Loucy (cell line): ENCODE data around the gene MAP1LC3C.

ENCODE experiments used
- H2AFZ ChIP-seq: fragments of 200-600 bp; sonication (generic); 2 replicates; pipeline ENCODE4 v1.6.0; 2016; ENCODE audit warnings: antibody characterized with exemption, mild to moderate bottlenecking, low read length, moderate library complexity
- H3F3A ChIP-seq: fragments of 200-600 bp; 2 replicates; pipeline ENCODE4 v1.6.0; 2016; ENCODE audit warnings: antibody characterized with exemption, low read depth, mild to moderate bottlenecking
- H3K27me3 ChIP-seq: fragments of 200-600 bp; sonication (generic); 2 replicates; pipeline ENCODE4 v1.6.1; 2014; ENCODE audit warnings: low read length, mild to moderate bottlenecking; ENCODE audit not compliant: insufficient read depth, poor library complexity, severe bottlenecking
- H3K36me3 ChIP-seq: fragments of 200-600 bp; sonication (generic); 2 replicates; pipeline ENCODE4 v1.6.1; 2016; ENCODE audit warnings: low read length; ENCODE audit not compliant: insufficient read depth
- H3K4me1 ChIP-seq: fragments of 200-600 bp; sonication (generic); 2 replicates; pipeline ENCODE4 v1.5.1; 2014; ENCODE audit warnings: low read length, mild to moderate bottlenecking; ENCODE audit not compliant: insufficient read depth, poor library complexity, severe bottlenecking
- H3K4me2 ChIP-seq: fragments of 200-600 bp; sonication (generic); 2 replicates; pipeline ENCODE4 v1.6.0; 2014; ENCODE audit warnings: antibody characterized with exemption, low read length, low read depth, mild to moderate bottlenecking; ENCODE audit not compliant: poor library complexity, severe bottlenecking
- H3K4me3 ChIP-seq: fragments of 200-600 bp; sonication (generic); 2 replicates; pipeline ENCODE4 v1.5.1; 2014; ENCODE audit warnings: low read length, mild to moderate bottlenecking, mixed read lengths; ENCODE audit not compliant: poor library complexity, severe bottlenecking
- H3K79me2 ChIP-seq: fragments of 200-600 bp; sonication (generic); 2 replicates; pipeline ENCODE4 v1.6.1; 2014; ENCODE audit warnings: low read length; ENCODE audit not compliant: insufficient read depth
- H3K9ac ChIP-seq: fragments of 200-600 bp; sonication (generic); 2 replicates; pipeline ENCODE4 v1.6.0; 2014; ENCODE audit warnings: mild to moderate bottlenecking, low read depth, low read length, moderate library complexity; ENCODE audit not compliant: poor library complexity, severe bottlenecking
- H3K9me2 ChIP-seq: fragments of 200-600 bp; sonication (generic); replicated peaks from 2 replicates; pipeline ENCODE4 v1.6.1; 2016; ENCODE audit warnings: low read depth, low read length, mixed read lengths
- H3K9me3 ChIP-seq: fragments of 200-600 bp; sonication (generic); 2 replicates; pipeline ENCODE4 v1.6.1; 2014; ENCODE audit warnings: mild to moderate bottlenecking, antibody characterized with exemption, low read length, low read depth; ENCODE audit not compliant: insufficient read depth
- H4K20me1 ChIP-seq: fragments of 200-600 bp; sonication (generic); 2 replicates; pipeline ENCODE4 v1.6.0; 2014; ENCODE audit warnings: antibody characterized with exemption, low read length, mild to moderate bottlenecking; ENCODE audit not compliant: insufficient read depth, poor library complexity, severe bottlenecking
- EZH2phosphoT487 ChIP-seq: fragments of 200-600 bp; IDR thresholded peaks from 2 replicates; pipeline ENCODE4 v1.6.1; 2018; ENCODE audit warnings: antibody characterized with exemption, mild to moderate bottlenecking, moderate library complexity, borderline replicate concordance
- TF ChIP-seq, protein P1 (sequence below): fragments of 200-600 bp; sonication (generic); conservative IDR thresholded peaks from 2 replicates; pipeline ENCODE4 v1.5.1; 2014; ENCODE audit warnings: mild to moderate bottlenecking, antibody characterized with exemption, low read length

Gene MAP1LC3C

DNA sequence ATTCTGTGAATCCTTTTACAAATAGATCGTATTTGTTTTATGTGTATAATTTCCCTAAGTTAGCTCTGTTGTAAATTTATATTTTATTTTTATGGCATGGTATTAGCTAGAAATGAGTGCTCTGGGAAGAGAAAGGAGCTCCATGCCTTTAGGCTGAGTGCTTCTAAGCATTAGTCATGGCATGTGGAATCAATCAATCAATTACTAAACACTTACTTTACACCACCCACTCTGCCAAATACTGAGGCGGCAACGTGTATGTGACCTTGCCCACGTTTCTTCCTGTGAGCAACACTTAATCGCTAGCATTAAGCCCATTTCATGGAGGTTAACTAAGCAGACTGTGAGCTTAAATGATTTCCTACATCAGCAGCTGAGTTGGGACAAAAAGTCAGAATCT is 48.5 kb downstream of the MAP1LC3C start:
- Histone ChIP-seq H3K4me2 (no peak overlapping the region), H2AFZ (no peak overlapping the region), H3K4me1 (no peaks in the 10 kb centered on the region), H3K9ac (no peak overlapping the region), H3K9me2 (no peaks in the 10 kb centered on the region), H4K20me1 (no peaks in the 10 kb centered on the region), H3K36me3 (no peaks in the 10 kb centered on the region), H3F3A (no peaks in the 10 kb centered on the region), H3K79me2 (no peaks in the 10 kb centered on the region), H3K9me3 (no peaks in the 10 kb centered on the region; the same call in 1 of the 2 replicates), H3K27me3 (no peaks in the 10 kb centered on the region), H3K4me3 (no peak overlapping the region)
- TF ChIP-seq EZH2phosphoT487, result no peak
- TF ChIP-seq, protein P1, sequence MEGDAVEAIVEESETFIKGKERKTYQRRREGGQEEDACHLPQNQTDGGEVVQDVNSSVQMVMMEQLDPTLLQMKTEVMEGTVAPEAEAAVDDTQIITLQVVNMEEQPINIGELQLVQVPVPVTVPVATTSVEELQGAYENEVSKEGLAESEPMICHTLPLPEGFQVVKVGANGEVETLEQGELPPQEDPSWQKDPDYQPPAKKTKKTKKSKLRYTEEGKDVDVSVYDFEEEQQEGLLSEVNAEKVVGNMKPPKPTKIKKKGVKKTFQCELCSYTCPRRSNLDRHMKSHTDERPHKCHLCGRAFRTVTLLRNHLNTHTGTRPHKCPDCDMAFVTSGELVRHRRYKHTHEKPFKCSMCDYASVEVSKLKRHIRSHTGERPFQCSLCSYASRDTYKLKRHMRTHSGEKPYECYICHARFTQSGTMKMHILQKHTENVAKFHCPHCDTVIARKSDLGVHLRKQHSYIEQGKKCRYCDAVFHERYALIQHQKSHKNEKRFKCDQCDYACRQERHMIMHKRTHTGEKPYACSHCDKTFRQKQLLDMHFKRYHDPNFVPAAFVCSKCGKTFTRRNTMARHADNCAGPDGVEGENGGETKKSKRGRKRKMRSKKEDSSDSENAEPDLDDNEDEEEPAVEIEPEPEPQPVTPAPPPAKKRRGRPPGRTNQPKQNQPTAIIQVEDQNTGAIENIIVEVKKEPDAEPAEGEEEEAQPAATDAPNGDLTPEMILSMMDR, result no peak

DNA sequence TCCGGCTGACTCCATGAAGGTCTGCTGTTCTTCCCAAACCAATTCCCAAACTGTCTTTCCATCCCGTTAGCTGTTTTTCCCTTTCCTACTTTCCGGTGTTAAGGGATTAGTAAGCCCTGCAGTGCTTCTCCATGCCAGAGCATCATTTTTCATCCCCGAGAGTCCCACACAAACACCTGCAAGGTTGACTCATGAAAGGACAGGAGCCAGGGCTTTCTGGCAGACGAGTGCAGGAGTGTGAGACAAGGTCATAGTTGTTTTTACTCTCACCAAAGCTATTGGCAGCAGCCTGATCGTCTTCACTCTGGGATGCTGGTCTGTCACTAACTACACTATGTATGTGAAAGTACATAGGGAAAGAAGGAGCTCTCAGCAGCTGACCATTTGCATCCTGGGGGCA is 51.5 kb downstream of the MAP1LC3C start:
- Histone ChIP-seq H3K4me2 (no peak overlapping the region), H3F3A (no peaks in the 10 kb centered on the region), H3K27me3 (no peaks in the 10 kb centered on the region), H3K4me1 (peaks cover 7% of the 10 kb centered on the region), H3K4me3 (no peak overlapping the region), H2AFZ (no peak overlapping the region), H3K9me2 (no peaks in the 10 kb centered on the region), H3K9ac (no peak overlapping the region), H3K79me2 (no peaks in the 10 kb centered on the region), H3K9me3 (no peaks in the 10 kb centered on the region), H3K36me3 (no peaks in the 10 kb centered on the region), H4K20me1 (no peaks in the 10 kb centered on the region)
- TF ChIP-seq EZH2phosphoT487, result no peak
- TF ChIP-seq, protein P1, result no peak
